GM12878 (cell line): ENCODE measurements around the gene SEC61A1. TPM values are rescaled to one million over a fixed set of nuclear protein-coding genes. Genes with fewer than 3 reads are reported as not detected.

Experiments used
- ATAC-seq: fragments of 200-7000 bp; cut with Tn5 transposase; 3 replicates; pipeline ENCODE4 v1.9.1; 2020; ENCODE audit warnings: mild to moderate bottlenecking, moderate library complexity
- BruUV-seq: library from RNA; stranded (reverse); fragments of 400-500 nt; replicated peaks from 2 replicates; lab custom pipeline; 2021; lab: Mats Ljungman, UMichigan
- CTCF ChIA-PET: fragments of 300-600 bp; sonication (Branson Sonifier 250); formaldehyde crosslinking; extraction: SDS; loops from one replicate; lab custom pipeline; 2021; ENCODE audit warnings: inconsistent platforms; lab: Yijun Ruan, JAX
- POLR2A ChIA-PET: fragments of 350-600 bp; formaldehyde crosslinking; extraction: SDS; loops from one replicate; lab custom pipeline; 2021; ENCODE audit warnings: inconsistent platforms; lab: Charles Lee
- RAD21 ChIA-PET: fragments of 300-600 bp; sonication (Branson Sonifier 250); formaldehyde crosslinking; loops from one replicate; lab custom pipeline; 2023; ENCODE audit warnings: antibody characterized with exemption; ENCODE audit not compliant: unreplicated experiment; lab: Charles Lee
- SMC1A ChIA-PET: fragments of 300-600 bp; sonication (Branson Sonifier 250); formaldehyde crosslinking; loops from one replicate; lab custom pipeline; 2023; ENCODE audit not compliant: unreplicated experiment, uncharacterized antibody; lab: Charles Lee
- DNase-seq: peaks from one replicate; pipeline ENCODE4 v3.0.0-alpha.2; 2011; ENCODE audit warnings: low read depth, low spot score
- FAIRE-seq: peaks from 3 replicates; lab custom pipeline; 2011; peaks lifted over from hg19 to GRCh38; lab: Jason Lieb, UNC
- H2AFZ ChIP-seq: 2 replicates; pipeline ENCODE4 v1.6.0; 2011; ENCODE audit warnings: low read depth, low read length, control low read depth; ENCODE audit not compliant: control insufficient read depth
- H3K27ac ChIP-seq: 2 replicates; pipeline ENCODE4 v1.5.1; 2011; ENCODE audit warnings: control low read depth; ENCODE audit not compliant: control insufficient read depth, insufficient read depth
- H3K27me3 ChIP-seq, 2 experiments: replicated peaks in 1 of 2; 2 replicates each; pipeline versions ENCODE4 v1.6.0 to v1.6.1; 2011; ENCODE audit warnings: low read length in 1 of 2; ENCODE audit not compliant: control insufficient read depth in 2 of 2, insufficient read depth in 2 of 2
- H3K36me3 ChIP-seq, 2 experiments: 2 replicates each; pipeline ENCODE4 v1.5.1; 2011; ENCODE audit warnings: low read length in 1 of 2; ENCODE audit not compliant: control insufficient read depth in 2 of 2, insufficient read depth in 2 of 2
- H3K4me1 ChIP-seq: 2 replicates; pipeline ENCODE4 v1.6.1; 2011; ENCODE audit warnings: mild to moderate bottlenecking, low read length, moderate library complexity, mixed read lengths; ENCODE audit not compliant: control insufficient read depth, insufficient read depth
- H3K4me2 ChIP-seq: 2 replicates; pipeline ENCODE4 v1.6.0; 2011; ENCODE audit warnings: control low read depth; ENCODE audit not compliant: control insufficient read depth, insufficient read depth
- H3K4me3 ChIP-seq: fragments of 200-600 bp; sonication (generic); 2 replicates; pipeline ENCODE4 v1.5.1; 2016
- H3K79me2 ChIP-seq: 2 replicates; pipeline ENCODE4 v1.6.0; 2011; ENCODE audit warnings: low read length; ENCODE audit not compliant: control insufficient read depth, insufficient read depth
- H3K9ac ChIP-seq: 2 replicates; pipeline ENCODE4 v1.8.0; 2011; ENCODE audit warnings: low read length, control low read depth, mixed read lengths; ENCODE audit not compliant: control insufficient read depth, insufficient read depth
- H3K9me3 ChIP-seq: replicated peaks from 3 replicates; pipeline ENCODE4 v1.5.1; 2011; ENCODE audit warnings: mild to moderate bottlenecking, low read length; ENCODE audit not compliant: control insufficient read depth, insufficient read depth
- H4K20me1 ChIP-seq: 2 replicates; pipeline ENCODE4 v1.6.0; 2011; ENCODE audit not compliant: control insufficient read depth, insufficient read depth
- BACH1 ChIP-seq: fragments of 450-650 bp; IDR thresholded peaks from 2 replicates; pipeline ENCODE4 v1.6.1; 2017; ENCODE audit warnings: mild to moderate bottlenecking, borderline replicate concordance
- BRCA1 ChIP-seq: IDR thresholded peaks from 2 replicates; pipeline ENCODE4 v1.6.1; 2011; ENCODE audit warnings: low read depth, low read length, improper control_type of control experiment
- DPF2 ChIP-seq: fragments of 450-650 bp; IDR thresholded peaks from 2 replicates; pipeline ENCODE4 v1.6.1; 2017; ENCODE audit warnings: mild to moderate bottlenecking
- EGR1 ChIP-seq, 2 experiments: IDR thresholded peaks; 1 replicate in 1 of 2; 2 replicates in 1 of 2; pipeline ENCODE4 v1.6.1; 2011 to 2012; ENCODE audit warnings: low read depth in 2 of 2, low read length in 2 of 2, borderline replicate concordance in 1 of 2, mild to moderate bottlenecking in 1 of 2, moderate library complexity in 1 of 2
- ESRRA ChIP-seq: IDR thresholded peaks from 2 replicates; pipeline ENCODE4 v1.6.1; 2012; ENCODE audit warnings: mild to moderate bottlenecking, low read length, improper control_type of control experiment
- MYC ChIP-seq: IDR thresholded peaks from 2 replicates; pipeline ENCODE4 v1.6.1; 2011; ENCODE audit warnings: mild to moderate bottlenecking, low read length, moderate library complexity, inconsistent platforms; ENCODE audit not compliant: insufficient read depth, insufficient replicate concordance, insufficient read length, severe bottlenecking
- NBN ChIP-seq: fragments of 450-650 bp; IDR thresholded peaks from 2 replicates; pipeline ENCODE4 v1.6.1; 2016
- PML ChIP-seq: IDR thresholded peaks from 2 replicates; pipeline ENCODE4 v1.6.1; 2012; ENCODE audit warnings: low read length, inconsistent platforms
- POU2F2 ChIP-seq: IDR thresholded peaks from 3 replicates; pipeline ENCODE4 v1.6.1; 2011; ENCODE audit warnings: low read depth, mild to moderate bottlenecking, low read length, borderline replicate concordance
- SMAD5 ChIP-seq: IDR thresholded peaks from 2 replicates; pipeline ENCODE4 v1.6.1; 2016; ENCODE audit warnings: antibody characterized with exemption, low read depth
- SRF ChIP-seq, 2 experiments: IDR thresholded peaks; 2 replicates each; pipeline ENCODE4 v1.6.1; 2011; ENCODE audit warnings: low read depth in 2 of 2, low read length in 2 of 2, mild to moderate bottlenecking in 1 of 2, moderate library complexity in 1 of 2
- TAF1 ChIP-seq: IDR thresholded peaks from 2 replicates; pipeline ENCODE4 v1.6.1; 2011; ENCODE audit warnings: mild to moderate bottlenecking, low read depth, low read length, borderline replicate concordance
- TCF7 ChIP-seq: IDR thresholded peaks from 2 replicates; pipeline ENCODE4 v1.6.1; 2014; ENCODE audit warnings: antibody characterized with exemption, borderline replicate concordance
- YBX1 ChIP-seq: fragments of 450-650 bp; IDR thresholded peaks from 2 replicates; pipeline ENCODE4 v1.6.1; 2016; ENCODE audit warnings: antibody characterized with exemption
- ZNF207 ChIP-seq: fragments of 450-650 bp; IDR thresholded peaks from 2 replicates; pipeline ENCODE4 v1.6.1; 2014; ENCODE audit warnings: antibody characterized with exemption, mild to moderate bottlenecking, borderline replicate concordance
- ZNF274 ChIP-seq: IDR thresholded peaks from one replicate; pipeline ENCODE4 v1.8.0; 2011; ENCODE audit not compliant: insufficient read length, insufficient read depth
- ZSCAN29 ChIP-seq: fragments of 450-650 bp; IDR thresholded peaks from 2 replicates; pipeline ENCODE4 v1.6.1; 2017; ENCODE audit warnings: mild to moderate bottlenecking, moderate library complexity
- WGBS: methylation state at CpG from one replicate; pipeline ENCODE4 v1.1.6; 2016; ENCODE audit warnings: low lambda C conversion rate; ENCODE audit not compliant: insufficient replicate concordance, insufficient coverage; ENCODE audit errors: missing lambda C conversion rate; 5-methylcytosine and 5-hydroxymethylcytosine counted together
- in situ Hi-C: fragments of 300-500 bp; cut with MboI; formaldehyde crosslinking; loops from 9 replicates; pipeline ENCODE4 v1.14.3; 2018; ENCODE audit warnings: mixed read lengths
- intact Hi-C: fragments of 100-400 bp; cut with micrococcal nuclease; formaldehyde crosslinking; loops from one replicate; pipeline ENCODE4 v1.14.2; 2022; ENCODE audit not compliant: unreplicated experiment
- polyA plus RNA-seq, 11 experiments: library from polyadenylated mRNA; depleted of rRNA in 4 of 11; unstranded in 6 of 11; stranded (reverse) in 5 of 11; fragments of >200 nt; fragmentation: Nextera tagmentation in 4 of 11; fragmentation: Illumina TruSeq in 1 of 11; extraction: Ambion mirVana in 4 of 11; extraction: Trizol in 1 of 11; gene quantifications; 1 replicate in 1 of 11; 2 replicates in 10 of 11; pipeline versions ENCODE4 v1.2.1 to v1.2.3, GENCODE V29; 2011 to 2016; ENCODE audit warnings: inconsistent platforms in 2 of 11, missing spikeins in 2 of 11, low read depth in 1 of 11
- total RNA-seq, 4 experiments: library from RNA; depleted of rRNA in 3 of 4; stranded (reverse); fragments of >200 nt in 3 of 4; fragmentation: Illumina TruSeq in 1 of 4; extraction: Trizol in 1 of 4; gene quantifications; 2 replicates each; pipeline versions ENCODE4 v1.2.1 to v1.2.3, GENCODE V29; 2013 to 2021
- TF ChIP-seq, protein P1 (sequence below): IDR thresholded peaks from 2 replicates; pipeline ENCODE4 v1.6.1; 2011; ENCODE audit warnings: borderline replicate concordance, low read depth, mild to moderate bottlenecking, moderate library complexity, low read length; ENCODE audit not compliant: insufficient read depth, poor library complexity, severe bottlenecking

Gene SEC61A1
- total and polyA plus RNA-seq, 10 of the 15 experiments (the other 5 are each of a cell fraction or from before 2014, with no cell fraction given), result 5.2 to 265 (median 142) TPM

DNA sequence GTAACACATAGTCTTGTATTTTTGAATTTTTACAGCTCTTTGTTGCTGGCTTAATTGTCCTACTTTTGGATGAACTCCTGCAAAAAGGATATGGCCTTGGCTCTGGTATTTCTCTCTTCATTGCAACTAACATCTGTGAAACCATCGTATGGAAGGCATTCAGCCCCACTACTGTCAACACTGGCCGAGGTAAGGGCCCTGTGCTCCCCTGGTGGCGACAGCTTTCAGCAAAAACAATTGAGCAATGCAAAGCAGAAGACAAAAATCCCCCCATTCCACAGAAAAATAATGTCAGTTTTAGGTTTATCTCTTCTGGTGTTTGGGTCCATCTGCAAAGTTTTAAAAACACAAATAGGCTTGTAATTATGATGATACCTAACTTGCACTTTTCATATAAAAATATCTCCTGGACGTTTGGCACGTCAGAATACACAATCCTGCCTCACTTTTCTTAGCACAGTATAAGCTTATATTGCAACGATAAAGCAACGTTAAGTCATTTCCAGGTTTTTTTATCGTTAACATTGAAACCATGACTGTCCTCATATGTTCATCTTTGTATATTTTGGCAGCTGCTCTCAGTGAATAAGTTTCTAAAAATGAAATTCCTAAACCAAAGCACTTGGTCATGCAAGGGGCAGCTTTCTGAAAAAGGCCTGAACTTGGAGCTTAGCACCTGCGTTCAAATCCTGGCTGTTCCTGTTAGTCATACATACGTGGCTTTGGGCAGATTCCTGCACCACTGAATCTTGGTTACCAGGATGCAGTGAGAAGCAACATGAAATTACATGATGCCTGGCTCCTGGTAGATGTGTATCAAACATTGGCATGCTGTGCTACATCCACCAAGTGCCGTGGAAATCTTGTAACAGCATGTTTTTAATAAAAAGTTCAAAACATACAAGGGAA lies 8.5 kb downstream of the SEC61A1 start:
- H3K27ac ChIP-seq, result no peak overlapping the region
- H3K36me3 ChIP-seq, result peaks cover 22 to 39% of the 10 kb centered on the region in 2 experiments
- in situ Hi-C loops, result no loop called here
- H4K20me1 ChIP-seq, result no peaks in the 10 kb centered on the region
- H3K4me3 ChIP-seq, result no peak overlapping the region
- peaks cover 11% of the 10 kb centered on the region for H3K79me2 ChIP-seq
- TF ChIP-seq NBN (no peak), ZSCAN29 (no peak), MYC (no peak), ZNF207 (no peak), DPF2 (no peak), POU2F2 (no peak), ZNF274 (no peak), BRCA1 (no peak), TCF7 (no peak), SMAD5 (no peak), TAF1 (no peak), ESRRA (no peak), YBX1 (no peak), BACH1 (no peak), EGR1 (IDR thresholded peaks at IDR 0.05; ENCODE audit: borderline replicate concordance in 1 of 2, low read depth in 2 of 2, low read length in 2 of 2) (no peak), PML (no peak), SRF (IDR thresholded peaks at IDR 0.05; ENCODE audit: low read depth in 2 of 2, low read length in 2 of 2) (no peak)
- TF ChIP-seq, protein P1, sequence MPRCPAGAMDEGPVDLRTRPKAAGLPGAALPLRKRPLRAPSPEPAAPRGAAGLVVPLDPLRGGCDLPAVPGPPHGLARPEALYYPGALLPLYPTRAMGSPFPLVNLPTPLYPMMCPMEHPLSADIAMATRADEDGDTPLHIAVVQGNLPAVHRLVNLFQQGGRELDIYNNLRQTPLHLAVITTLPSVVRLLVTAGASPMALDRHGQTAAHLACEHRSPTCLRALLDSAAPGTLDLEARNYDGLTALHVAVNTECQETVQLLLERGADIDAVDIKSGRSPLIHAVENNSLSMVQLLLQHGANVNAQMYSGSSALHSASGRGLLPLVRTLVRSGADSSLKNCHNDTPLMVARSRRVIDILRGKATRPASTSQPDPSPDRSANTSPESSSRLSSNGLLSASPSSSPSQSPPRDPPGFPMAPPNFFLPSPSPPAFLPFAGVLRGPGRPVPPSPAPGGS, result no peak
- TF ChIP-seq, all 136 proteins: peak for 0
- ChIA-PET SMC1A (no interaction called here), RAD21 (no interaction called here), CTCF (no interaction called here), POLR2A (no interaction called here)
- intact Hi-C loops, result no loop called here
- Histone ChIP-seq H2AFZ (no peak overlapping the region), H3K27me3 (no peaks in the 10 kb centered on the region), H3K4me2 (no peak overlapping the region), H3K9ac (no peak overlapping the region), H3K4me1 (no peaks in the 10 kb centered on the region), H3K9me3 (no peaks in the 10 kb centered on the region)
- 79% methylated on average over 11 of the region's 11 CpGs for WGBS
- no peak for FAIRE-seq
- DNase-seq, result no peak
- TSS peak; percentile 2 for BruUV-seq
- no peak for ATAC-seq
